IPS-NIHi7 (cell line): ENCODE results near the gene OR52E8.

ENCODE experiments used
- DNase-seq: peaks from one replicate; pipeline ENCODE4 v3.0.0; 2012; ENCODE audit warnings: mixed read lengths; ENCODE audit errors: extremely low spot score

OR52E8 gene

DNA sequence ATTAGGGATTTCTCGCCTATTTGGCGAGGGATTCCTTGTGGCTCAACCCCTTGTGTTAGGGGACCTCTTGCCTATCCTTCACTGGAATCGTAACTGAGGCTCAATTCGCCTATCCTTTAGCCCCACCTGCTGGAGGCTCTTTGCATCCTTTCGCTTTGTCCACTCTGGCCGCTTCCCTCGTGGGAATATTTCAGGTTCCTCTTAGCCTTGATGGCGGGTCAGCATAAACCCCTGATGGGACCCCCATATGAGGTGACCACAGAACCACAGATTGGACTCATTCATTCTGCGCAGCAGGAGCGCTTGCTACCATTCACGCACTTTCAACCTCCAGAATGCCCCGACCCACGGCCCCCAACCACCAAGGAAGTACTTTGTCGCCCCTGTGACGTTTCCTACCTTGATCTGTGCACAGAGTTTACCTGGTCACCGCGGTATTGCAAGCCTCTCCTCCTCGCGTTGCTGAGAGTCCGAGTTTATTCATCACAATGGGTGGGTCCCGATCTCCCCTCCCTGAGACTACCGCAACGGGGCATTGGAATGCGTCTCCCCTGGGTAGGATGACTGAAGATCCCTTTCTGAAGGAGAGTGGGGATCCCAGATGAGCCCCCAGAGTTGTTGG is 48.9 kb downstream of the OR52E8 start, which contains the start of gene OR52N2:
TSS of gene OR52N2 (plus strand) at position 425 of the 622 bp plus-strand sequence. CDS start 11,412 bp downstream, outside the sequence.
- peak; percentile 71 for DNase-seq

GRCh38 chr11:5807580-5807979 is 49.9 kb downstream of the OR52E8 start:
- DNase-seq = peak; percentile 21
